ENCODE results near the gene SLC35E3.
"Not testable (repeated sequence)": the region's sequence is repeated elsewhere in the genome, so short reads cannot be mapped to it uniquely, and the experiment has no call there.

SLC35E3 gene

DNA sequence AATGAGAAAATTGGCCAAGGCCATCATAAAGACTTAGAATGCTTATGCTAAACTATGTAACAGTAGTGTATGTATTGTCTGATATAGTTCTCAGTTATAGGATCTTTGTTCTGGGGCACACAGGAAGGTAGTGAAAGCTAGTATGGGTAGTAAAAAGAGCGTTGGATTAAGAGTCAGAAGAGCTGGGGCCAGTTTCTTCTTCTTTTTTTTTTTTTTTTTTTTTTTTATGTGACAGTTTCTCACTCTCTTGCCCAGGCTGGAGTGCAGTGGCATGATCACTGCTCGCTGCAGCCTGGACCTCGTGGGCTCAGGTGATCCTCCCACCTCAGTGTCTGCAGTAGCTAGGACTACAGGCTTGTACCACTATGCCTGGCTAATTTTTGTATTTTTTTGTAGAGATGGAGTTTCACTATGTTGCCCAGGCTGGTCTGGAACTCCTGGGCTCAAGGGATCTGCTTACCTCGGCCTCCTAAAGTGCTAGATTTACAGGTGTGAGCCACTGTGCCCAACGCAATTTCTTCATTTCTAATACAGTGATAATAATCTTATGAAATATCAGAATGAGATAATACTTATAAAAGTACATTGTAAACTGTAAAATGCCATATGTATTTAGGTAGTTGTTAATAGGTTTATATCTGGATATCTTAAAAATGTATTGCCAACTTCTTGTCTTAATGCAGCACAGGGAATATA lies 69.4 kb downstream of the SLC35E3 start:
- no peak for DNase-seq

DNA sequence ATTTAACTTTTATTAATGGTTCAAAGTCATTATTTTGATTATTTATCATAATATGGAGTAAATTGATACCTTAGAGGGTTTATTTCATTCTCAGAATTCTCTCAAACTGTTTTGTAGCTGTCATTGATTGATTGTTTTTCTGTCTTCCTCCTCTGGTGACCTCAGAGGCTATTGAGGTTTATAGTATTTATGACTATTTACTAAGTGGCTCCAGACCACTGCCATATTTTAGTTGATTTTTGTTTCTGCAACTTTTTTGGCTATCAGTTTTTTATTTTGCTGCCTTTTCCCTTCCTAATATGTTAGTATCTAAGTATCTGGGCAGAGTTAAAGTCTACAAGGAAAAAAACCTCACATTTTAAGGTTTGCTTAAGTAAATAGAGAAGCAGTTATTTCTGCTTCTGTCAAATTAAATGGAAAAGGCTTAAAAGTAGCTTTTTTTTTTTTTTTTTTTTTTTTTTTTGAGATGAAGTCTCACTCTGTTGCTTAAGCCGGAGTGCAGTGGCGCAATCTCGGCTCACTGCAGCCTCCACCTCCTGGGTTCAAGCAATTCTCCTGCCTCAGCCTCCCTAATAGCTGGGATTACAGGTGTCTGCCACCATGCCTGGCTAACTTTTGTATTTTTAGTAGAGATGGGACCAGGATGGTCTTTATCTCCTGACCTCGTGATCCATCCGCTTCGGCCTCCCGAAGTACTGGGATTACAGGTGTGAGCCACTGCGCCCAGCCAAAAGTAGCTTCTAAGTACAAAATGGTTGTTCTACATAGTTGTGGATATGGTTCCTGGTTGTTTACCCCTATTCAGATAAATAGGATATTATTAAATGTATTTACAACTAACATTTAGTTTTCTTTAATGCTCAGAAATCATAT lies 70.2 kb downstream of the SLC35E3 start:
- DNase-seq = no peak

DNA sequence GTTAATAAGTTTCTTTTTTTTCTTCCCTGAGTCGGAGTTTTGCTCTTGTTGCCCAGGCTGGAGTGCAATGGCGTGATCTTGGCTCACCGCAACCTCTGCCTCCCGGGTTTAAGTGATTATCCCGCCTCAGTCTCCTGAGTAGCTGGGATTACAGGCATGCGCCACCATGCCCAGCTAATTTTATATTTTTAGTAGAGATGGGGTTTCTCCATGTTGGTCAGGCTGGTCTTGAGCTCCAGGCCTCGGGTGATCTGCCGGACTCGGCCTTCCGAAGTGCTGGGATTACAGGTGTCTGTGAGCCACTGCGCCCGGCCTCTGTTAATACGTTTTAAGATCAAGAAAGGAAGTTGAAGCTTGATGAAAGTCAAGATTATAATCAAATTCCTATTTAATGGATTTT lies 73.5 kb downstream of the SLC35E3 start:
- not testable (repeated sequence) for DNase-seq

DNA sequence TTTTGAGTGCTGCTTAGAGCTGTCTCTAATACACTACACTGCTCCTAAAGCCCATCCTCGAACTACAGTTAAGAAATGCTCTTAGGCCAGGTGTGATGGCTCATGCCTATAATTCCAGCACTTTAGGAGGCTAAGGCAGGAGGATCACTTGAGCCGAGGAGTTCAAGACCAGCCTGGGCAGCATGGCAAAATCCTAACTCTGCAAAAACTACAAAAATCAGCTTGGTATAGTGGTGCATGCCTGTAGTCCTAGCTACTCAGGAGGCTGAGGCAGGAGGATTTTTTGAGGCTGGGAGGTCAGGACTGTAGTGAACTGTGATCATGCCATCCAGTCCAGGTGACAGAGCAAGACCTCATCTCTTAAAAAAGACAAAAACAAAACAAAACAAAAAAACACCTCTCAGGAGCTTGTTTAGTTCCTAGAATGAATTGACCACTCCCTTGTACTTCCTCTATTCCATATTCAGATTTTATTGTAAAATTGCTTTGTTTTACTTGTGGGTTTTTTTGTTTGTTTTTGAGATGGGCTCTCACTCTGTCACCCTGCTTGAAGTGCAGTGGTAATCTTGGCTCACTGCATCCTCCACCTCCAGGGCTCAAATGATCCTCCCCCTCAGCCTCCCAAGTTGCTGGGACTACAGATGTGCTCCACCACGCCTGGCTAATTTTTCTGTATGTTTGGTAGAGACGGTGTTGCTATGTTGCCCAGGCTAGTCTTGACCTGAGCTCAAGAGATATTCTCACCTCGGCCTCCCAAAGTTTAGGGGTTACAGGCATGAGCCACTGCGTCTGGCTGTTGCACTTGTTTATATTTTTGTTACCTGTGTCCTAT lies 75.6 kb downstream of the SLC35E3 start:
- DNase-seq = no peak

DNA sequence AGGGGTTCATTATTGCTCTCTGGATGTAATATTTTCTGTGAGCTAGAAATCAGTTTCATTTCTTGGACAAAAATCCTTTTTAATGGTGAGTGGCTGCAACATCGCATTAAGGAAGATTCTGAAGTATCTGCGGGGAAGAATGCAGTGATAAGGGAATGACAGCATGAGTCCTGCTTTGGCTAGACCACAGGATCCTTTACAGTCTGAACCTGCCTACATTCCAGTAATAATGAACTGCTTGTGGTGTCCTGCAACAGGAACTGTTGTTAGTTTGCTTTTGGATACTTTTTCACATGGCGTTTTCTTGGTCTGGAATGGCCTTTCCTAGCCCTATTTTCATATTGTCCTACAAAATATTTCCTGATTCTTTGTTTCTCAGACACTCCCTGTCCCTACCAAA lies 77.7 kb downstream of the SLC35E3 start:
- no peak for DNase-seq

DNA sequence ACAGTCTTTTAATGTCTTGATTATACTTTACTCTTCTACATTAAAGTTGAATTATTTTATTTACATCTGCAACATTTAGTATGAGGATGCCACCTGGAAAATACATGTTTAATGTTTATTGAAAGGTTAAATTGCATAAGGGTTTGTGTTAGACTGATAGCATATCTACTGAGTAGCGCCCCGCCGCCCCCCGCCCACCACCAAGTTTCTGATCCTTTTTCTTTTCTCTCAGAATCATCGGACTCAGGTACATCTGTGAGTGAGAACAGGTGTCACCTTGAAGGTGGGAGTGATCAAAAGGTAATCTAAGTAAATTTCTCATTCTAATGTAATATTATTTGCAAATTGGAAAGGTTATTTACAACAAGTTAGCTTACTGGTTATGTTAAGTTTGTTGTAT lies 78.2 kb downstream of the SLC35E3 start:
- DNase-seq = no peak

DNA sequence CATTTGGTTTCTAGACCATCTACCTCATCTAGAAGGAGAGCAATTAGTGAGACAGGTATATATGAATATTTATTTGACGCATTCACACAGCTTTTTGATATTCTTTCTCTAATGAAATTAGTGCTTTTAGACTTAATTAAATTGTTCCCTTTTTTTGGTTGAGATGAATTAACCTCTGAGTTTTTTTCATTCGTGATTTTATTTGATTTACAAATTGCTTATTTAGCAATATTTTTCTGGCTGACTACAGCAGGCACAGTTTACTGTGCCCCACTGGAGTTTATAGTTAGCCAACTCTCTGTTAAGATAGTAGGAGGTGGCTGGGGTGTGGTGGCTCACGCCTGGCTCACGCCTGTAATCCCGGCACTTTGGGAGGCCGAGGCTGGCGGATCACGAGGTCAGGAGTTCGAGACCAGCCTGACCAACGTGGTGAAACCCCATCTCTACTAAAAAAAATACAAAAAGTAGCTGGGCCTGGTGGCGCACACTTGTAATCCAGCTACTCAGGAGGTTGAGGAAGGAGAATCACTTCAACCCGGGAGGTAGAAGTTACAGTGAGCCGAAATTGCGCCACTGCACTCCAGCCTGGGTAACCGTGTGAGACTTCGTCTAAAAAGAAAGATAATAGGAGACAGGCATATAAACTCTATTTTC lies 78.7 kb downstream of the SLC35E3 start:
- no peak for DNase-seq

DNA sequence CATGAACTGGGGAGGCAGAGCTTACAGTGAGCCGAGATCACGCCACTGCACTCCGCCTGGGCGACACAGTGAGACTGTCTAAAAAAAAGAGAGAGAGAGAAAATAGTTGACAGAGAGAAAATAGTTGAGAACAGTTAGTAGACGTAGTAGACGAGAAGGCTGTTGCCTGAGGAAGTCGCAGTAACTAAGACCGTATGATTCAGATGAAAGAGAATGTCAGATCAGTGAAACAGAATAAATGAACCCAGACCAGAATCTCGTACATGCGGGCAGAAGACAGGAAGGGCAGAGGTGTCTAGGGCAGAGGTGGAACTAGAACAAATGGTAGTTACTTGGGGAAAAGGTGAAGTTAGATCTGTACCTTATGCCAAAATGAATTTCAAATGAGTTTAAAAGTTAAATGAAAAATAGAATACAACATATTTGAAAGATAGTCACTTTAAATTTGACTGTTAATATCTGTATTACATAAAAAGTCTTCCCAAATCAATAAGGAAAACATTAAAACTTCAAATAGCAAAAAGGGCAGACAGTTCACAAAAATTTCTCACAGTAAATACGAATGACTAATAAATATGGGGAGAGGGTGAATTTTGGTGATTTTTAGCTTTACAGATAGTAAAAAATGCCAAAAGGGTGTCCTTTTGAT lies 79.7 kb downstream of the SLC35E3 start:
- DNase-seq = no peak

DNA sequence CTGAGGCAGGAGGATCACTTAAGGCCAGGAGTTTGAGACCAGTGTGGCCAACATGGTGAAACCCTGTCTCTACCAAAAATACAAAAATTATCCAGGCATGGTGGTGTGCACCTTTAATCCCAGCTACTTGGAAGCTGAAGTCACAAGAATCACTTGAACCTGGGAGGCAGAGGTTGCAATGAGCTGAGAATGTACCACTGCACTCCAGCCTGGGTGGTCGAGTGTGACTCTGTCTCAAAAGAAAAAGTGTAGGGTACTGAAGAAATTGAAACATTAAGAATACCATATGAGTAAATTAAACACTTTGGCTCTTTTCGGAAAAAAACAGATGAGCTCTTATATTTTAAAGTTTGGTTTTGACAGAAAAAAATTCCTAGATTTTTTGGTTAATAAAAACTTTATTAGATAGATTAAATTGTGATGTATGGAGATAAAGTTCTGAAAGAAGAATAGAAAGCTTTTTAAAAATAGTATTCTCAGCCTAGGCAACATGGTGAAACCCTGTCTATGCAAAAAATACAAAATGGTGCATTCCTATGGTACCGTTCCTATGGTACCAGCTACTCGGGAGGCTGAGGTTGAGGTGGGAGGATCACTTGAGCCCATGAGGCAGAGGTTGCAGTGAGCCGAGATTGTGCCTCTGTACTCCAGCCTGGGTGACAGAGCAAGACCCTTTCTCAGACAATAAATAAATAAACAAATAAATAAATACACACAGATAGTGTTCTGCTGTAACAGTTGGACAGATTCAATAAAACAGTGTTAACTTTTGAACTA lies 82.1 kb downstream of the SLC35E3 start:
- no peak for DNase-seq

DNA sequence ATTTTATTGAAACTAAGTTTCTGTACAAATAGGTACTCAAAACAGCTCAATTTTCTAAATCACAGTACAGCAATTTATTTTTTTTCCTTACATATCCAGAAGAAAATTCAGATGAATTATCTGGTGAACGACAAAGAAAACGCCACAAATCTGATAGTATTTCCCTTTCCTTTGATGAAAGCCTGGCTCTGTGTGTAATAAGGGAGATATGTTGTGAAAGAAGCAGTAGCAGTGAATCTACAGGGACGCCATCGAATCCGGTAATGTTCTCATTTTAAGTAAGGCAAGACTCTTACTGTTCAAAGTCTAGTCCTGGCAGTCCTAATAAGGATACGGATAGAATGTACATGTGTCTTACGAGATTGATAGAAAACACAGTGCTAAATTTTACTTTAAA lies 82.7 kb downstream of the SLC35E3 start:
- DNase-seq = no peak

Measured in fibroblast of skin of right biceps (primary cell).